Effector memory CD4-positive, alpha-beta T cell (primary cell): ENCODE data around the gene TMED10.
"Not testable (repeated sequence)": the region's sequence is repeated elsewhere in the genome, so short reads cannot be mapped to it uniquely, and the experiment has no call there.

Experiments
- DNase-seq, 3 donors: peaks; one replicate each; pipeline ENCODE4 v3.0.0-alpha.2; 2020
- H3K27ac ChIP-seq: 2 replicates; pipeline ENCODE4 v1.7.0; 2013; ENCODE audit warnings: mild to moderate bottlenecking, low read length, moderate library complexity; ENCODE audit not compliant: insufficient read depth, poor library complexity, severe bottlenecking
- H3K27me3 ChIP-seq: replicated peaks from 2 replicates; pipeline ENCODE4 v1.7.0; 2013; ENCODE audit warnings: mild to moderate bottlenecking, low read length; ENCODE audit not compliant: insufficient read depth, control insufficient read depth, poor library complexity, severe bottlenecking
- H3K36me3 ChIP-seq: 2 replicates; pipeline ENCODE4 v1.7.0; 2013; ENCODE audit warnings: mild to moderate bottlenecking, low read length, moderate library complexity; ENCODE audit not compliant: control insufficient read depth, insufficient read depth
- H3K4me1 ChIP-seq: 2 replicates; pipeline ENCODE4 v1.7.0; 2013; ENCODE audit warnings: low read length, mild to moderate bottlenecking; ENCODE audit not compliant: control insufficient read depth, insufficient read depth, poor library complexity, severe bottlenecking
- H3K4me3 ChIP-seq: 2 replicates; pipeline ENCODE4 v1.7.0; 2013; ENCODE audit warnings: low read length, low read depth, mild to moderate bottlenecking; ENCODE audit not compliant: insufficient read depth, poor library complexity, severe bottlenecking
- H3K9me3 ChIP-seq: 2 replicates; pipeline ENCODE4 v1.7.0; 2013; ENCODE audit warnings: mild to moderate bottlenecking, low read length, moderate library complexity; ENCODE audit not compliant: control insufficient read depth

Gene TMED10

DNA sequence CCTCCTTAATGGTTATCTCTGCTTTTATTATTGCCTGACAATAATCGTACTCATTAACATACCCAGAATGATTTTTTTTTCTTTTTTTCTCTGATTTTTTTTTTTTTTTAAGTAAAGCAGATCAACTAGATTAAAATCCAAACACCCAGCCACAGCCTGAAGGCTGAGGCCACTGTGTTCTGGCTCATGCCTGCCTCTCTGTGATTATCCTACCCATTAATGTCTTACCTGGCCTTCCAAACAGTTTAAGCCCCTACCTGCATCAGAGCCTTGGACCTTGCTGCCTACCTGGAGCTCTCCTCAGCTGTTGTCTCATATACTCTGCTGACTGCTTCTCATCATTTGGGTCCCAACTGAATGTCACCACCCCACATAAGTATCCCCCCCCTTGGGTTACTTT is 6.8 kb upstream of the TMED10 start:
- H3K36me3 ChIP-seq = no peaks in the 10 kb centered on the region
- H3K27ac ChIP-seq = no peak overlapping the region
- H3K9me3 ChIP-seq = no peaks in the 10 kb centered on the region
- H3K4me3 ChIP-seq = no peak overlapping the region
- H3K27me3 ChIP-seq = no peaks in the 10 kb centered on the region
- no peak for DNase-seq
- no peaks in the 10 kb centered on the region for H3K4me1 ChIP-seq

DNA sequence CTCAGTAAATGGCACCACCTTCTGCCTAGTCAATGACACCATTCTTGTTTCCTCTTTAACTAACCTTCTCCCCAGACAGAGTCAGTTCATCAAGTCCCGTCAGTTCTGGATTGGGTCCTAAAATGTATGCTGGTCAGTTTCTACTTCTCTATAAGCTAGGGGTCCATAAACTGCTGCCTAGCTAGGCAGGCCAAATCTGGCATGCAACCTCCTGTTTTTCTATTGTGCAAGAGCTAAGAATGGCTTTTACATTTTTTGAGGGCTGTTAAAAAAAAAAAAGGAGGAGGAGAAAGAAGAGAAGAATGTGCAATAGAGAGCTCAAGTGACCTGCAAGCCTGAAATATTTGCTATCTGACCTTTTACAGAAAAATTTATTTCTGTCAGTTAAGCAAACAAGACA is 6.4 kb upstream of the TMED10 start:
- H3K4me3 ChIP-seq = no peak overlapping the region
- H3K27me3 ChIP-seq = no peaks in the 10 kb centered on the region
- DNase-seq = no peak
- H3K36me3 ChIP-seq = no peaks in the 10 kb centered on the region
- H3K4me1 ChIP-seq = no peaks in the 10 kb centered on the region
- no peak overlapping the region for H3K27ac ChIP-seq
- H3K9me3 ChIP-seq = no peaks in the 10 kb centered on the region

DNA sequence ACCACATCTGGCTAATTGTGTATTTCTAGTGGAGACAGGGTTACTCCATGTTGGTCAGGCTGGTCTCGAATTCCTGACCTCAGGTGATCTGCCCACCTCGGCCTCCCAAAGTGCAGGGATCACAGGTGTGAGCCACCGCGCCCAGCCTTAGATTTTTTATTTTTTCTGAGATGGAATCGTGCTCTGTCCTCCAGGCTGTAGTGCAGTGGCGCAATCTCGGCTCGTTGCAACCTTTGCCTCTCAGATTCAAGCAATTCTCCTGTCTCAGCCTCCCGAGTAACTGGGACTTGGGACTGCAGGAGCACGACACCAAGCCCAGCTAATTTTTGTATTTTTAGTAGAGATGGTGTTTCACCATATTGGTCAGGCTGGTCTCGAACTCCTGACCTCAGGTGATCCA is 5.8 kb upstream of the TMED10 start:
- not testable (repeated sequence) for H3K9me3 ChIP-seq, H3K4me3 ChIP-seq, H3K36me3 ChIP-seq, H3K27me3 ChIP-seq, DNase-seq, H3K4me1 ChIP-seq, H3K27ac ChIP-seq

DNA sequence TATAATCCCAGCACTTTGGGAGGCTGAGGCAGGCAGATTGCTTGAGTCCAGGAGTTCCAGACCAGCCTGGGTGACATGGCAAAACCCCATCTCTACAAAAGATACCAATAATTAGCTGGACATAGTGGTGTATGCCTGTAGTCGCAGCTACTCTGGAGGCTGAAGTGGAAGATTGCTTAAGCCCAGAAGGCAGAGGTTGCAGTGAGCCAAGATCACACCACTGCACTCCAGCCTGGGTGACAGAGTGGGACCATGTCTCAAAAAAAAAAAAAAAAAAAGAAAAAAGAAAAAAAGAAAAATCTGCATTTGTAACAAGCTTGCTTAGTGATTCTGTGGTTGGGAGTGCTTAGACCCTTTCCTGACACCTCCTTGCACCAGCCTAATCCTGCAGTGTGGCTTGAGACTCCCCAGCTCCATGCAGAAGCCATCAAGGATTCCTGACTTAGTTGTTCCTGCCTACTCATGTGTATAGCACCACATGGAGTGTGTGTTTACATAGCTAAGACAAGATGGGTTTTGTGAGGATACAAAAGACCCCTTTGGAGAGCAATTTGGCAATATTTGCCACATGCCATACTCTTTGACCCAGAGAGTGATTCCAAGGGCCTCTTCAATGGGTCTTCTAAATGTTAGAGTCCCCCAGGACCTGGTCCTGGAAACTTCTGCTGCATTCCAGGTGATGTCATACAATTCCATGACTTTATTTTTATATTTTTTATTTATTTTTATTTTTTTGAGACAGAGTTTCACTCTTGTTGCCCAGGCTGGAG is 5.1 kb upstream of the TMED10 start:
- Histone ChIP-seq H3K36me3 (no peaks in the 10 kb centered on the region), H3K27ac (no peak overlapping the region), H3K9me3 (no peaks in the 10 kb centered on the region), H3K27me3 (no peaks in the 10 kb centered on the region), H3K4me1 (no peaks in the 10 kb centered on the region), H3K4me3 (no peak overlapping the region)
- DNase-seq = no peak

DNA sequence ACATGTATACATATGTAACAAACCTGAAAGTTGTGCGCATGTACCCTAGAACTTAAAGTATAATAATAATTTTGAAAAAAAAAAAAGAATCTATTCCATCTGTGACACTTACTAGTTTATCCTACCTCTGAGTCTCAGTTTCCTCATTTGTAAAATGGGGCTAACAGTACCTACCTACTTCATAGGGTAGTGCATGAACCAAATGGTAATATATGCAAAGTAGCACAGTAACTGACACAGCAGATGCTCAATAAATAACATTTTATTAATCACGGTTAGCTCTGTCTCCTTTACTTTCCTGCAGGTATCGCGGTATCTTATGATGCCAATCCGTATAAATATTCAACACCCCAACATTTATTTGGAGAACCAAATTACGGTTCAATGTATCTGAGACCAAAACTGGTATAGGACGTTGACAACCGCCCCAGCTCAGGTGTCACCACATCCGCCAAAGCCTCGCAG is 703 bp downstream of the TMED10 start:
- peaks cover 11% of the 10 kb centered on the region for H3K4me1 ChIP-seq
- H3K27ac ChIP-seq = peak overlapping the region; percentile 98
- no peak for DNase-seq
- H3K4me3 ChIP-seq = peak overlapping the region; percentile 64
- H3K36me3 ChIP-seq = no peaks in the 10 kb centered on the region
- H3K9me3 ChIP-seq = no peaks in the 10 kb centered on the region
- no peaks in the 10 kb centered on the region for H3K27me3 ChIP-seq

DNA sequence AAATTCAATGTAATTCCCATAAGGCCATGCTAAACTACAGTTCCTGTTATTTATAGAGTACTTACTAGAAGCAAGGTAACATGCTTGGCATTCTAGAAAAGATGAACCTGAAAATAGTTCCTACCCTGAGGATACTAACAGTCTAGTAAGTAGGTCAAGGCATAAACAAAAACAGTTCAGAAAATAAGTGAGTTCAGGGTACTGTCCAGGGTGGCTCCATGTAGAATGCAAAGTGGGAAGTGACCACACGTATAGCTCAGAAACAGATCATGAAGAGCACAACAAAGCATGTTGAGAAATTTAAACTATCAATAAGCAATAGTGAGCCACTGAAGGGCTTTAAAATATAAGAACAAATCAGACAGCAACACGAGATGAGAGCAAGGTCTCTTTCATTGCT is 2.3 kb downstream of the TMED10 start:
- H3K4me1 ChIP-seq = peaks cover 11% of the 10 kb centered on the region
- H3K27ac ChIP-seq = peak overlapping the region; percentile 98
- no peaks in the 10 kb centered on the region for H3K9me3 ChIP-seq
- no peaks in the 10 kb centered on the region for H3K27me3 ChIP-seq
- no peak for DNase-seq
- no peak overlapping the region for H3K4me3 ChIP-seq
- H3K36me3 ChIP-seq = no peaks in the 10 kb centered on the region

DNA sequence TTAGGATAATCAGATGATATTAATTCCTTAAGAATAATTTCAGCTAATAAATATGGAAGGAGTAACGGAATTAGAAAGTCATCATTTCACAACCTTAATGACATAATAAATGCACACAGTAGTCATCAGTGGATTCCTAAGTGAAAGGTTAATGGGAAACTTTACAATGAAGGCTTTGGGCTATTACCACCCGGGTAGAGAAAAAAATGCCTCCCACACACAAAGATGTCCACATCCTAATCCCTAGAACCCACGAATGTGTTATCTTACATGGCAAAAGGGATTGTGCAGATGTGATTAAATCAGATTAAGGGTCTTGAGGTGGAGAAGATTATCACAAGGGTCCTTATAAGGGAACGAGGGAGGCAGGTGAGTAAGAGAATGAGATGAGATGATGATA is 5.6 kb downstream of the TMED10 start:
- no peak for DNase-seq
- Histone ChIP-seq H3K9me3 (no peaks in the 10 kb centered on the region), H3K27ac (no peak overlapping the region), H3K4me1 (peaks cover 11% of the 10 kb centered on the region), H3K4me3 (no peak overlapping the region), H3K27me3 (no peaks in the 10 kb centered on the region), H3K36me3 (no peaks in the 10 kb centered on the region)

DNA sequence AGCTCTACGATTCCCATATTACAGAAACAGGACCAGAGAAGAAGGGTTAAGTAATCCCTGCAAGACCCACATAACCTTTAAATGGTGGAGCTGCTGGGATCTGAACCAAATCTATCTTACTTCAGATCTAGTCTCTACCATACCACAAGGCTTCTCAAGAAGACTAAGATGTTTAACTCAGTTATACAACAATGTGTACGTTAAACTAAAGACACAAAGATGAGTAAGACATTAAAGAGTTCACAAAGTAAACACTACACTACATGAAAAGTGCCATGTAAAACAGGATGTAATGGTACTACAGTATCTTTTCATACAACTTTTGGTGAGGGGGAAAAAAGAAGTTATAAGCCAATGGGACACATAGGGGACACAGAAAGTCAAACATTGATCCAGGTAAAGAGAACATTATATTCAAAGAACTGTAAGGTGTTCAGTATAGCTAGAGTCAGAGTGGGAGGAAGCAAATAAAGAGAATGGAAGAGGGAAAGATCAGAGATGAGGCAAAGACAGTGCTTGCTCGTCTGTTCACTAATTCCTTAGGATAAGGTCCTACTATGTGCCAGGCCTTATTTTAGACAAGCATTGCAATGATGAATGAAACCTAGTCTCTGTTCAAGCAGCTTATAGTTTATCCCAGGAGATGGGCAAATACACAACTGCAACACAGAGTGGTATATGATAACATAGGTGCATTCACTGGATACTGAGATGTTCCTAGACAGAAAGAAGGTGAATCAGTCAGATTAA is 7.7 kb downstream of the TMED10 start:
- no peak overlapping the region for H3K4me3 ChIP-seq
- H3K9me3 ChIP-seq = no peaks in the 10 kb centered on the region
- H3K27me3 ChIP-seq = no peaks in the 10 kb centered on the region
- DNase-seq = no peak
- no peaks in the 10 kb centered on the region for H3K36me3 ChIP-seq
- H3K27ac ChIP-seq = no peak overlapping the region
- H3K4me1 ChIP-seq = no peaks in the 10 kb centered on the region

DNA sequence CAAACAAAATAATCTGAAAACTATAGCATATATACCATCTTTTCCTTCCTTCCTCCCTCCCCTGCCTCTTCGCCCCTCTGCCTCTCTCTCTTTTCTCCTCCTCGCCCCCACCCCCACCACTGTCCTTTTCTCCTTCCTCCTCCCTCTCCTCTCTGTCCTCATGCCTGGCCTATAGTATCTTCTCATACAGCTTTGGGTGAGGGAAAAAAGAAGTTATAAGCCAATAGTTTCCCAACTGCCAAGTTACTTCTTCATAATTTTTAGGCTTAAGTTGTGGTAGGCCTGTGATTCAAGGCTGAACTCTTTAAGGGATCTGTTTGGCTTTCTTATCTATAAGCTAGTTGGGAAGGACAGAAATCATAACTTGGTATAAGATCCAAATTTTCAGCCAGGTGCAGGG is 9.1 kb downstream of the TMED10 start:
- H3K4me1 ChIP-seq = no peaks in the 10 kb centered on the region

More for the DNA sequence above, 9.1 kb downstream of the TMED10 start:
- Histone ChIP-seq H3K27me3 (no peaks in the 10 kb centered on the region), H3K27ac (no peak overlapping the region), H3K36me3 (no peaks in the 10 kb centered on the region), H3K4me3 (no peak overlapping the region), H3K9me3 (no peaks in the 10 kb centered on the region)
- no peak for DNase-seq
